ENCODE data around the gene GPR135.

- TF ChIP-seq CEBPB (IDR thresholded peaks at IDR 0.05), result no peak
- TF ChIP-seq, protein P1, sequence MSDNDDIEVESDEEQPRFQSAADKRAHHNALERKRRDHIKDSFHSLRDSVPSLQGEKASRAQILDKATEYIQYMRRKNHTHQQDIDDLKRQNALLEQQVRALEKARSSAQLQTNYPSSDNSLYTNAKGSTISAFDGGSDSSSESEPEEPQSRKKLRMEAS (IDR thresholded peaks at IDR 0.05), result no peak
- TF ChIP-seq, protein P2, sequence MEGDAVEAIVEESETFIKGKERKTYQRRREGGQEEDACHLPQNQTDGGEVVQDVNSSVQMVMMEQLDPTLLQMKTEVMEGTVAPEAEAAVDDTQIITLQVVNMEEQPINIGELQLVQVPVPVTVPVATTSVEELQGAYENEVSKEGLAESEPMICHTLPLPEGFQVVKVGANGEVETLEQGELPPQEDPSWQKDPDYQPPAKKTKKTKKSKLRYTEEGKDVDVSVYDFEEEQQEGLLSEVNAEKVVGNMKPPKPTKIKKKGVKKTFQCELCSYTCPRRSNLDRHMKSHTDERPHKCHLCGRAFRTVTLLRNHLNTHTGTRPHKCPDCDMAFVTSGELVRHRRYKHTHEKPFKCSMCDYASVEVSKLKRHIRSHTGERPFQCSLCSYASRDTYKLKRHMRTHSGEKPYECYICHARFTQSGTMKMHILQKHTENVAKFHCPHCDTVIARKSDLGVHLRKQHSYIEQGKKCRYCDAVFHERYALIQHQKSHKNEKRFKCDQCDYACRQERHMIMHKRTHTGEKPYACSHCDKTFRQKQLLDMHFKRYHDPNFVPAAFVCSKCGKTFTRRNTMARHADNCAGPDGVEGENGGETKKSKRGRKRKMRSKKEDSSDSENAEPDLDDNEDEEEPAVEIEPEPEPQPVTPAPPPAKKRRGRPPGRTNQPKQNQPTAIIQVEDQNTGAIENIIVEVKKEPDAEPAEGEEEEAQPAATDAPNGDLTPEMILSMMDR (IDR thresholded peaks at IDR 0.05), result no peak
- no peak for TF ChIP-seq RAD21 (conservative IDR thresholded peaks at IDR 0.05 in 1 of 2, IDR thresholded peaks at IDR 0.05 in 1 of 2)
- no peak for TF ChIP-seq BHLHE40 (IDR thresholded peaks at IDR 0.05; ENCODE audit: low read depth, low read length)
- no peak for TF ChIP-seq MAFK (IDR thresholded peaks at IDR 0.05; ENCODE audit: partially characterized antibody)
- no peak for TF ChIP-seq JUNB (IDR thresholded peaks at IDR 0.05)
- no peak for TF ChIP-seq MAZ (IDR thresholded peaks at IDR 0.05; ENCODE audit: borderline replicate concordance, low read depth, low read length)
- no peak for TF ChIP-seq TP53 (CRISPR knock-in tag; IDR thresholded peaks at IDR 0.05)
Observed at GRCh38 chr14:59500732-59501131, 35.6 kb upstream of the GPR135 start.

All from A549 (cell line).